GM11168 (cell line): ENCODE results near the gene ISLR2.
"Not testable (repeated sequence)": the region's sequence is repeated elsewhere in the genome, so short reads cannot be mapped to it uniquely, and the experiment has no call there.

ENCODE experiments used
- in situ Hi-C: fragments of 300-500 bp; cut with MboI; formaldehyde crosslinking; loops from one replicate; pipeline ENCODE4 v1.12.0; 2022; ENCODE audit warnings: low sequenced_read_pairs; ENCODE audit not compliant: unreplicated experiment

The ISLR2 gene

GRCh38 chr15:74130155-74130848 is at the start of gene ISLR2:
ISLR2 (plus strand) TSS chr15:74130586; CDS start chr15:74132755, 2,169 bp downstream.
- in situ Hi-C loops, result no loop called here

- in situ Hi-C loops, result not testable (repeated sequence)
Measured at GRCh38 chr15:74082450-74082849, 47.9 kb upstream of the ISLR2 start, which contains the start of gene GOLGA6A. GOLGA6A (minus strand) TSS chr15:74082550; CDS start chr15:74082509, 41 bp downstream.

- in situ Hi-C loops, result not testable (repeated sequence)
Measured at GRCh38 chr15:74094567-74094966, 35.8 kb upstream of the ISLR2 start.

- in situ Hi-C loops, result not testable (repeated sequence)
Measured at GRCh38 chr15:74095610-74096009, 34.8 kb upstream of the ISLR2 start.

GRCh38 chr15:74096753-74097474 is 33.5 kb upstream of the ISLR2 start:
- in situ Hi-C loops, result not testable (repeated sequence)

- in situ Hi-C loops, result loop anchor here (5.0 kb wide), 1 partner anchor 1463 kb away; no protein-coding TSS in a partner anchor
Measured at GRCh38 chr15:74099963-74100733, 30.2 kb upstream of the ISLR2 start.

GRCh38 chr15:74108111-74108510 is 22.3 kb upstream of the ISLR2 start:
- in situ Hi-C loops, result no loop called here

GRCh38 chr15:74108611-74109010 is 21.8 kb upstream of the ISLR2 start:
- in situ Hi-C loops, result not testable (repeated sequence)

GRCh38 chr15:74109713-74110112 is 20.7 kb upstream of the ISLR2 start:
- in situ Hi-C loops, result no loop called here

GRCh38 chr15:74120426-74120825 is 10.0 kb upstream of the ISLR2 start:
- in situ Hi-C loops, result no loop called here

- in situ Hi-C loops, result no loop called here
Measured at GRCh38 chr15:74121039-74121438, 9.3 kb upstream of the ISLR2 start.

GRCh38 chr15:74121858-74122257 is 8.5 kb upstream of the ISLR2 start:
- in situ Hi-C loops, result no loop called here

GRCh38 chr15:74122403-74123130 is 7.8 kb upstream of the ISLR2 start:
- in situ Hi-C loops, result no loop called here

- in situ Hi-C loops, result no loop called here
Measured at GRCh38 chr15:74123131-74123429, 7.3 kb upstream of the ISLR2 start.

GRCh38 chr15:74123658-74124057 is 6.7 kb upstream of the ISLR2 start:
- in situ Hi-C loops, result no loop called here

GRCh38 chr15:74124196-74124595 is 6.2 kb upstream of the ISLR2 start:
- in situ Hi-C loops, result no loop called here

- in situ Hi-C loops, result no loop called here
Measured at GRCh38 chr15:74124759-74125158, 5.6 kb upstream of the ISLR2 start.

- in situ Hi-C loops, result no loop called here
Measured at GRCh38 chr15:74127255-74127953, 3.0 kb upstream of the ISLR2 start.

GRCh38 chr15:74127954-74128784 is 2.2 kb upstream of the ISLR2 start:
- in situ Hi-C loops, result no loop called here
